ENCODE results near the gene OR10K2. TPM values are rescaled to one million over a fixed set of nuclear protein-coding genes. Genes with fewer than 3 reads are reported as not detected.

OR10K2 gene
- total RNA-seq, 2 experiments from 2014 or later = not detected

DNA sequence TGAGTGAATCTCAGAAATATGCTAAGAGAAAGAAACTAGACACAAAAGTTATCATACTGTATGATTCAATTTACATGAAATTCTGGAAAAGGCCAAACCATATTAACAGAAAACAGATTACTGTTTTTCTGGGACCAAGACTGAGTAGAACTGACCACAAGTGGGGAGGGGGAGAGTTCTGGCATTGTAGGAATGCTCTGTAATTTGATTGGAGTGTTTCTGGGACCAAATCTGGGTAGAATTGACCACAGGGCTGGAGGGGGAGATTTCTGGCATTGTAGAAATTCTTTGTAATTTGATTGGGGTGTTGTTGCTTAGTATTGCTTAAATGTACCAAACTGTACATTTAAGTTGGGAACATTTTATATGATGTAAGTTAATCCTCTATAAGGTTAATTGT is 32.2 kb upstream of the OR10K2 start:
- no peaks in the 10 kb centered on the region for H3K36me3 Mint-ChIP-seq (ENCODE audit: low read depth)
- DNase-seq (no peak), ATAC-seq (ENCODE audit: poor library complexity) (no peak)
- Histone ChIP-seq H3K4me3 (ENCODE audit: low read length) (no peak overlapping the region), H3K27ac (ENCODE audit: low read depth in 1 of 2, low read length in 2 of 2) (no peak overlapping the region), H3K4me1 (ENCODE audit: insufficient read depth, low read length) (no peaks in the 10 kb centered on the region), H3K9me3 (ENCODE audit: control insufficient read depth in 1 of 2, insufficient read depth in 1 of 2, low read length in 2 of 2) (no peaks in the 10 kb centered on the region), H3K36me3 (ENCODE audit: insufficient read depth, low read length) (no peaks in the 10 kb centered on the region), H3K27me3 (ENCODE audit: control insufficient read depth in 1 of 2, insufficient read depth in 2 of 2, low read length in 2 of 2) (peaks cover 0 to 3% of the 10 kb centered on the region in 2 experiments)
- TF ChIP-seq, protein P1, sequence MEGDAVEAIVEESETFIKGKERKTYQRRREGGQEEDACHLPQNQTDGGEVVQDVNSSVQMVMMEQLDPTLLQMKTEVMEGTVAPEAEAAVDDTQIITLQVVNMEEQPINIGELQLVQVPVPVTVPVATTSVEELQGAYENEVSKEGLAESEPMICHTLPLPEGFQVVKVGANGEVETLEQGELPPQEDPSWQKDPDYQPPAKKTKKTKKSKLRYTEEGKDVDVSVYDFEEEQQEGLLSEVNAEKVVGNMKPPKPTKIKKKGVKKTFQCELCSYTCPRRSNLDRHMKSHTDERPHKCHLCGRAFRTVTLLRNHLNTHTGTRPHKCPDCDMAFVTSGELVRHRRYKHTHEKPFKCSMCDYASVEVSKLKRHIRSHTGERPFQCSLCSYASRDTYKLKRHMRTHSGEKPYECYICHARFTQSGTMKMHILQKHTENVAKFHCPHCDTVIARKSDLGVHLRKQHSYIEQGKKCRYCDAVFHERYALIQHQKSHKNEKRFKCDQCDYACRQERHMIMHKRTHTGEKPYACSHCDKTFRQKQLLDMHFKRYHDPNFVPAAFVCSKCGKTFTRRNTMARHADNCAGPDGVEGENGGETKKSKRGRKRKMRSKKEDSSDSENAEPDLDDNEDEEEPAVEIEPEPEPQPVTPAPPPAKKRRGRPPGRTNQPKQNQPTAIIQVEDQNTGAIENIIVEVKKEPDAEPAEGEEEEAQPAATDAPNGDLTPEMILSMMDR (IDR thresholded peaks at IDR 0.05) = no peak
- H3K9me3 Mint-ChIP-seq = no peaks in the 10 kb centered on the region
- no peaks in the 10 kb centered on the region for H3K27me3 Mint-ChIP-seq
- intact Hi-C loops (cut with DNase I, micrococcal nuclease) = no loop called here
- H3K27ac Mint-ChIP-seq = no peak overlapping the region
- CTCF ChIA-PET = no interaction called here
- no peaks in the 10 kb centered on the region for H3K4me1 Mint-ChIP-seq (ENCODE audit: low read depth)
- POLR2A ChIA-PET = no interaction called here
- H3K4me3 Mint-ChIP-seq = no peak overlapping the region

DNA sequence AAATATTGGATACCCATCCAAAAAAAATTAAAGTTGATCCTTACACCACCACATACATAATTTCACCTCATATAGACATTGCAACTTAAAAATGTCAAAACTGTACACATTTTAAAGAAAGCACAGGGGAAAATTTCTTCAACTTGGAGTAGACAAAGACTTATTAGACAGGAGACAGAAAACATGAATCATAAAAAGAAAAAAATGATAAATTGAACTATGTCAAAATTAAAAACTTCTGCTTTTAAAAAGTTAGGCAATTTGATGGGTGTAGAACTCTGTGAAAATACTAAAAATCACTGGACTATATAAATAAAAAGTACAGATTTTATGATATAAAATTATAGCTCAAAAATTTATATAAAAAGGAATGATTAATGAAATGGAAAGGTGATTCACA is 31.2 kb upstream of the OR10K2 start:
- no peaks in the 10 kb centered on the region for H3K4me1 Mint-ChIP-seq (ENCODE audit: low read depth)
- ChIA-PET POLR2A (no interaction called here), CTCF (no interaction called here)
- H3K27me3 Mint-ChIP-seq = no peaks in the 10 kb centered on the region
- Histone ChIP-seq H3K4me3 (ENCODE audit: low read length) (no peak overlapping the region), H3K27me3 (ENCODE audit: control insufficient read depth in 1 of 2, insufficient read depth in 2 of 2, low read length in 2 of 2) (peaks cover 0 to 3% of the 10 kb centered on the region in 2 experiments), H3K4me1 (ENCODE audit: insufficient read depth, low read length) (no peaks in the 10 kb centered on the region), H3K27ac (ENCODE audit: low read depth in 1 of 2, low read length in 2 of 2) (no peak overlapping the region), H3K9me3 (ENCODE audit: control insufficient read depth in 1 of 2, insufficient read depth in 1 of 2, low read length in 2 of 2) (no peaks in the 10 kb centered on the region), H3K36me3 (ENCODE audit: insufficient read depth, low read length) (no peaks in the 10 kb centered on the region)
- TF ChIP-seq, protein P1 (IDR thresholded peaks at IDR 0.05) = no peak
- intact Hi-C loops (cut with DNase I, micrococcal nuclease) = no loop called here
- H3K36me3 Mint-ChIP-seq (ENCODE audit: low read depth) = no peaks in the 10 kb centered on the region
- H3K4me3 Mint-ChIP-seq = no peak overlapping the region
- no peak overlapping the region for H3K27ac Mint-ChIP-seq
- peaks cover 2% of the 10 kb centered on the region for H3K9me3 Mint-ChIP-seq
- ATAC-seq (ENCODE audit: poor library complexity) = no peak
- DNase-seq = no peak

DNA sequence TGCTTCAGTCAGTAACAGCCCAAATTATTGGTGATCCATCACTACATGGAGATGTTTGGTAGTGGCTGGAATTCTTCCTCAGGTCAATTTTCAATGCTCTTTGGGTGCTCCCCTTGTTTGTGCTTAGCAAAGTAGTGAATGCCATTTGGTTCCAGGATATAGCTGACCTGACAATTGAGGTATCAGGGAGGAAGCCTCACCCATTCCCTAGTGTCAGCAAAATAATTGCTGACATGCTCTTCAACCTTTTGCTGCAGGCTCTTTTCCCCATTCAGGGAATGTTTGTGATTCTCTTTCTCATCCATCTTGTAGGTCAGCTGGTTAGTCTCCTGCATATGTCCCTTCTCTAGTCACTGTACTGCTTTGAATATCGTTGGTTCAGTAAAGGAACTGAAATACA is 28.5 kb upstream of the OR10K2 start:
- TF ChIP-seq, protein P1 (IDR thresholded peaks at IDR 0.05) = no peak
- Histone ChIP-seq H3K27ac (ENCODE audit: low read depth in 1 of 2, low read length in 2 of 2) (no peak overlapping the region), H3K4me1 (ENCODE audit: insufficient read depth, low read length) (no peaks in the 10 kb centered on the region), H3K4me3 (ENCODE audit: low read length) (no peak overlapping the region), H3K9me3 (ENCODE audit: control insufficient read depth in 1 of 2, insufficient read depth in 1 of 2, low read length in 2 of 2) (no peaks in the 10 kb centered on the region), H3K27me3 (ENCODE audit: control insufficient read depth in 1 of 2, insufficient read depth in 2 of 2, low read length in 2 of 2) (peaks cover 0 to 3% of the 10 kb centered on the region in 2 experiments), H3K36me3 (ENCODE audit: insufficient read depth, low read length) (no peaks in the 10 kb centered on the region)
- ChIA-PET CTCF (no interaction called here), POLR2A (no interaction called here)
- H3K36me3 Mint-ChIP-seq (ENCODE audit: low read depth) = no peaks in the 10 kb centered on the region
- H3K4me3 Mint-ChIP-seq = no peak overlapping the region
- intact Hi-C loops (cut with DNase I, micrococcal nuclease) = no loop called here
- H3K27me3 Mint-ChIP-seq = peaks cover 4% of the 10 kb centered on the region
- H3K27ac Mint-ChIP-seq = no peak overlapping the region
- peaks cover 2% of the 10 kb centered on the region for H3K9me3 Mint-ChIP-seq
- DNase-seq (no peak), ATAC-seq (ENCODE audit: poor library complexity) (no peak)
- H3K4me1 Mint-ChIP-seq (ENCODE audit: low read depth) = no peaks in the 10 kb centered on the region
